A549 (cell line): ENCODE results near the gene MC2R. TPM values are rescaled to one million over a fixed set of nuclear protein-coding genes. Genes with fewer than 3 reads are reported as not detected.

ENCODE experiments used
- ATAC-seq, 2 experiments: fragments of 200-7000 bp in 1 of 2; fragments of >200 bp in 1 of 2; cut with Nextera tagmentation in 1 of 2; cut with Tn5 transposase in 1 of 2; 3 replicates each; pipeline versions ENCODE4 v1.8.0 to v1.9.1; 2018 to 2020; ENCODE audit warnings: mild to moderate bottlenecking in 1 of 2, moderate library complexity in 1 of 2
- CTCF ChIA-PET: fragments of 300-600 bp; sonication (Branson Sonifier 250); formaldehyde crosslinking; extraction: SDS; loops from one replicate; lab custom pipeline; 2021; ENCODE audit warnings: antibody characterized with exemption, inconsistent platforms; lab: Yijun Ruan, JAX
- POLR2A ChIA-PET: fragments of 350-600 bp; formaldehyde crosslinking; extraction: SDS; loops from one replicate; lab custom pipeline; 2021; ENCODE audit warnings: antibody characterized with exemption, inconsistent platforms; lab: Yijun Ruan, JAX
- DNase-seq, 2 experiments: peaks; one replicate each; pipeline versions ENCODE4 v3.0.0 to v3.0.0-alpha.2; 2011 to 2016; ENCODE audit warnings: low read depth in 1 of 2, low spot score in 1 of 2
- FAIRE-seq: peaks from 2 replicates; lab custom pipeline; 2011; peaks lifted over from hg19 to GRCh38; lab: Jason Lieb, UNC
- H3K27ac ChIP-seq, 2 experiments: fragments of >200 bp; sonication (Bioruptor Twin); formaldehyde crosslinking; 3 replicates each; pipeline ENCODE4 v1.5.1; 2016 to 2017
- H3K4me1 ChIP-seq: fragments of >200 bp; sonication (Bioruptor Twin); formaldehyde crosslinking; 3 replicates; pipeline ENCODE4 v1.6.1; 2016
- H3K4me2 ChIP-seq: fragments of >200 bp; sonication (Bioruptor Twin); formaldehyde crosslinking; 3 replicates; pipeline ENCODE4 v1.6.1; 2016
- H3K4me3 ChIP-seq: fragments of >200 bp; sonication (Bioruptor Twin); formaldehyde crosslinking; 3 replicates; pipeline ENCODE4 v1.5.1; 2016
- H3K9me3 ChIP-seq: fragments of >200 bp; sonication (Bioruptor Twin); formaldehyde crosslinking; 3 replicates; pipeline ENCODE4 v1.6.1; 2016
- CBX8 ChIP-seq: fragments of 200-600 bp; sonication (generic); IDR thresholded peaks from 2 replicates; pipeline ENCODE4 v1.6.1; 2016
- CEBPB ChIP-seq, 2 experiments: fragments of >200 bp in 1 of 2; sonication (Bioruptor Twin) in 1 of 2; formaldehyde crosslinking in 1 of 2; IDR thresholded peaks; 2 replicates each; pipeline ENCODE4 v1.6.1; 2012 to 2016
- EHF ChIP-seq: fragments of 250-450 bp; sonication (Bioruptor Pico); IDR thresholded peaks from 2 replicates; pipeline ENCODE4 v1.5.0; 2020; ENCODE audit warnings: mild to moderate bottlenecking
- ELK1 ChIP-seq: fragments of 150-350 bp; IDR thresholded peaks from 2 replicates; pipeline ENCODE4 v1.6.1; 2014; ENCODE audit warnings: low read depth, mild to moderate bottlenecking, low read length
- ESRRA ChIP-seq: fragments of 150-350 bp; IDR thresholded peaks from 2 replicates; pipeline ENCODE4 v1.6.1; 2014; ENCODE audit warnings: mild to moderate bottlenecking, low read length, borderline replicate concordance
- FOSB ChIP-seq: fragments of 250-450 bp; sonication (Bioruptor Pico); IDR thresholded peaks from 2 replicates; pipeline ENCODE4 v1.5.0; 2020; ENCODE audit warnings: mild to moderate bottlenecking, moderate library complexity
- GATA3 ChIP-seq: IDR thresholded peaks from 2 replicates; pipeline ENCODE4 v1.6.1; 2012; ENCODE audit warnings: borderline replicate concordance
- HOXA7 ChIP-seq: fragments of 250-450 bp; sonication (Bioruptor Pico); IDR thresholded peaks from 2 replicates; pipeline ENCODE4 v1.5.0; 2020; ENCODE audit warnings: mild to moderate bottlenecking, moderate library complexity
- JUNB ChIP-seq: fragments of >200 bp; sonication (Bioruptor Twin); formaldehyde crosslinking; IDR thresholded peaks from 2 replicates; pipeline ENCODE4 v1.6.1; 2016
- MYC ChIP-seq: IDR thresholded peaks from 2 replicates; pipeline ENCODE4 v1.6.1; 2012; ENCODE audit warnings: mild to moderate bottlenecking, inconsistent platforms, low read length, improper control_type of control experiment, borderline replicate concordance
- NPAS2 ChIP-seq: fragments of 250-450 bp; sonication (Bioruptor Pico); IDR thresholded peaks from 2 replicates; pipeline ENCODE4 v1.8.0; 2022; ENCODE audit warnings: mild to moderate bottlenecking, moderate library complexity, borderline replicate concordance
- NR3C1 ChIP-seq: fragments of >200 bp; sonication (Bioruptor Twin); formaldehyde crosslinking; IDR thresholded peaks from 3 replicates; pipeline ENCODE4 v1.6.1; 2017
- PHF8 ChIP-seq: fragments of 200-600 bp; sonication (generic); IDR thresholded peaks from 2 replicates; pipeline ENCODE4 v1.6.1; 2016; ENCODE audit warnings: low read depth, mild to moderate bottlenecking, antibody characterized with exemption, moderate library complexity, borderline replicate concordance
- RAD21 ChIP-seq, 2 experiments: fragments of >200 bp in 1 of 2; sonication (Bioruptor Twin) in 1 of 2; formaldehyde crosslinking in 1 of 2; IDR thresholded peaks in 1 of 2; conservative IDR thresholded peaks in 1 of 2; 2 replicates in 1 of 2; 3 replicates in 1 of 2; pipeline ENCODE4 v1.6.1; 2012 to 2018; ENCODE audit warnings: inconsistent platforms in 1 of 2
- RARB ChIP-seq: fragments of 250-450 bp; sonication (Bioruptor Pico); IDR thresholded peaks from 2 replicates; pipeline ENCODE4 v1.8.0; 2021; ENCODE audit warnings: mild to moderate bottlenecking, moderate library complexity
- RNF2 ChIP-seq: fragments of 200-600 bp; sonication (generic); IDR thresholded peaks from 2 replicates; pipeline ENCODE4 v1.6.1; 2016; ENCODE audit warnings: low read depth, mild to moderate bottlenecking, antibody characterized with exemption, moderate library complexity, borderline replicate concordance
- SMC3 ChIP-seq: fragments of >200 bp; sonication (Bioruptor Twin); formaldehyde crosslinking; IDR thresholded peaks from 3 replicates; pipeline ENCODE4 v1.6.1; 2018; ENCODE audit warnings: inconsistent platforms
- SREBF2 ChIP-seq: fragments of 450-650 bp; IDR thresholded peaks from 2 replicates; pipeline ENCODE4 v1.6.1; 2014; ENCODE audit warnings: mild to moderate bottlenecking, moderate library complexity
- WGBS: methylation state at CpG from one replicate; pipeline ENCODE4 v1.1.6; 2017; ENCODE audit errors: missing lambda C conversion rate; 5-methylcytosine and 5-hydroxymethylcytosine counted together
- polyA plus RNA-seq, 4 experiments: library from polyadenylated mRNA; depleted of rRNA in 3 of 4; stranded (reverse); fragments of >200 nt; fragmentation: RNase III in 1 of 4; extraction: RNeasy Plus Mini Kit Qiagen cat#74134 plus additional on column Dnase treatment in 1 of 4; gene quantifications; 2 replicates in 3 of 4; 3 replicates in 1 of 4; pipeline ENCODE4 v1.2.3, GENCODE V29; 2011 to 2017
- TF ChIP-seq, protein P1 (sequence below): IDR thresholded peaks from 2 replicates; pipeline ENCODE4 v1.6.1; 2012; ENCODE audit warnings: low read depth, borderline replicate concordance
- TF ChIP-seq, protein P2 (sequence below): fragments of >200 bp; sonication (Bioruptor Twin); formaldehyde crosslinking; IDR thresholded peaks from 3 replicates; pipeline ENCODE4 v1.5.1; 2016
- TF ChIP-seq, protein P3 (sequence below): fragments of >200 bp; sonication (Bioruptor Twin); formaldehyde crosslinking; IDR thresholded peaks from 3 replicates; pipeline ENCODE4 v1.6.1; 2016

Gene MC2R
- polyA plus RNA-seq, 2 of the 4 experiments (the other 2 are of a cell fraction): not detected

DNA sequence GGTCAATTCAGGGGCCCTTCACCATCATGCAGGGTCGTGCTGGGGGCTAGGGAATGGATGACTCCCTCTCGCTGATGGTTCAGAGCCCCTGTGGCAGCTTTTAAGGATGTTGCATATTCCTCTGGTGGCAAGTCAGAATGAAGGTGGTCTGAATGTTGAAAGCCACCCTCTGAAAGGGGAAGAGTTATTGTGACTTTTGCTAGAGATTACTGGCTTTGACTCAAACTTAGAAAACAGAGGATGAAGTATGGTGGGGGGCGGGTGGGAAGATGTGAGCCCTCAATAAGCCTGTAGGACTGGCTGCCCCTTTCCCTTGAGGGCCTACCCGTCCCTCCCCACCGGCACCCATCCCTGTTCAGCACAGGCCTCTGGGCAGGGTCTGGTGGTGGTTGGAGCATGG is 23.2 kb downstream of the MC2R start:
- H3K4me3 ChIP-seq: no peak overlapping the region
- WGBS: 15% methylated on average over 3 of the region's 5 CpGs
- no peak overlapping the region for H3K4me2 ChIP-seq
- FAIRE-seq (no peak), DNase-seq (no peak), ATAC-seq (no peak)
- POLR2A ChIA-PET: no interaction called here
- TF ChIP-seq, protein P1, sequence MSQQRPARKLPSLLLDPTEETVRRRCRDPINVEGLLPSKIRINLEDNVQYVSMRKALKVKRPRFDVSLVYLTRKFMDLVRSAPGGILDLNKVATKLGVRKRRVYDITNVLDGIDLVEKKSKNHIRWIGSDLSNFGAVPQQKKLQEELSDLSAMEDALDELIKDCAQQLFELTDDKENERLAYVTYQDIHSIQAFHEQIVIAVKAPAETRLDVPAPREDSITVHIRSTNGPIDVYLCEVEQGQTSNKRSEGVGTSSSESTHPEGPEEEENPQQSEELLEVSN: no peak
- TF ChIP-seq, protein P2, sequence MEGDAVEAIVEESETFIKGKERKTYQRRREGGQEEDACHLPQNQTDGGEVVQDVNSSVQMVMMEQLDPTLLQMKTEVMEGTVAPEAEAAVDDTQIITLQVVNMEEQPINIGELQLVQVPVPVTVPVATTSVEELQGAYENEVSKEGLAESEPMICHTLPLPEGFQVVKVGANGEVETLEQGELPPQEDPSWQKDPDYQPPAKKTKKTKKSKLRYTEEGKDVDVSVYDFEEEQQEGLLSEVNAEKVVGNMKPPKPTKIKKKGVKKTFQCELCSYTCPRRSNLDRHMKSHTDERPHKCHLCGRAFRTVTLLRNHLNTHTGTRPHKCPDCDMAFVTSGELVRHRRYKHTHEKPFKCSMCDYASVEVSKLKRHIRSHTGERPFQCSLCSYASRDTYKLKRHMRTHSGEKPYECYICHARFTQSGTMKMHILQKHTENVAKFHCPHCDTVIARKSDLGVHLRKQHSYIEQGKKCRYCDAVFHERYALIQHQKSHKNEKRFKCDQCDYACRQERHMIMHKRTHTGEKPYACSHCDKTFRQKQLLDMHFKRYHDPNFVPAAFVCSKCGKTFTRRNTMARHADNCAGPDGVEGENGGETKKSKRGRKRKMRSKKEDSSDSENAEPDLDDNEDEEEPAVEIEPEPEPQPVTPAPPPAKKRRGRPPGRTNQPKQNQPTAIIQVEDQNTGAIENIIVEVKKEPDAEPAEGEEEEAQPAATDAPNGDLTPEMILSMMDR: no peak
- no peak for TF ChIP-seq RARB (CRISPR knock-in tag)
- TF ChIP-seq EHF (CRISPR knock-in tag): no peak
- TF ChIP-seq MYC: no peak
- CTCF ChIA-PET: no interaction called here
- no peaks in the 10 kb centered on the region for H3K4me1 ChIP-seq
- no peaks in the 10 kb centered on the region for H3K9me3 ChIP-seq
- H3K27ac ChIP-seq: no peak overlapping the region

DNA sequence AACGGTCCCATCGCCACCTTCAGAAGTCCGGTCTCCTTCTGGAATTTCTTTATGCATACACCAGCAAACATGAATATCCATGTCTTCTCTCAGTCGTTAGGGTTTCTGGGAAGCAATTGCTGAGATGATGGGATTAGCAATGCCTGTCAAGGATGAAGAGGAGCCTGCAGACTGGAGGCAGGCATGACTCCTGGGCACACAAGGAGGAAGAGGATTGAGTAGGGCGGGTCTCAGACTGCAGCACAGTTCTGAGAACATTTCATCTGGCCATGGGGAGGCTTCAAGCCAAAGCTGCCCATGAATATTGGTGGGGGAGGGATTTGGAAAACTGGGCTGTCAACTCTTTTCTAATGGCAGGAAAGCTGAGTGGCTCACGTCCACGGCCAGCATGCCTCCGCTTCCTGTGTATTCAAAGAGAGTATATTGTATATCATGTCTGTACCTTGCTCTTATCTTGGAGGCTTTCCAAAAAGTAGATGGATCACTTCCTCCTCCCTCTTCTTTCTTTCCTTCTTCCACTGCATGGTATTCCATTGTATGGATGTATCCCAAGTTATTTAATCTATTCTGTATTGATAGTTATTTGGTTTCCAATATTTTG is 24.5 kb downstream of the MC2R start:
- Histone ChIP-seq H3K27ac (no peak overlapping the region), H3K4me1 (no peaks in the 10 kb centered on the region), H3K4me2 (no peak overlapping the region), H3K9me3 (no peaks in the 10 kb centered on the region), H3K4me3 (no peak overlapping the region)
- ChIA-PET POLR2A (no interaction called here), CTCF (no interaction called here)
- FAIRE-seq (no peak), DNase-seq (no peak), ATAC-seq (no peak)
- TF ChIP-seq RARB (CRISPR knock-in tag): no peak
- TF ChIP-seq RAD21 (conservative IDR thresholded peaks at IDR 0.05 in 1 of 2, IDR thresholded peaks at IDR 0.05 in 1 of 2): no peak
- no peak for TF ChIP-seq ESRRA
- TF ChIP-seq NR3C1: no peak
- TF ChIP-seq HOXA7 (CRISPR knock-in tag): no peak
- no peak for TF ChIP-seq GATA3
- no peak for TF ChIP-seq FOSB (CRISPR knock-in tag)
- no peak for TF ChIP-seq MYC
- TF ChIP-seq RNF2: no peak
- TF ChIP-seq NPAS2 (CRISPR knock-in tag): no peak
- no peak for TF ChIP-seq JUNB
- no peak for TF ChIP-seq CEBPB (IDR thresholded peaks at IDR 0.05)
- no peak for TF ChIP-seq PHF8
- TF ChIP-seq, protein P1: no peak
- TF ChIP-seq SREBF2: no peak
- TF ChIP-seq, protein P3, sequence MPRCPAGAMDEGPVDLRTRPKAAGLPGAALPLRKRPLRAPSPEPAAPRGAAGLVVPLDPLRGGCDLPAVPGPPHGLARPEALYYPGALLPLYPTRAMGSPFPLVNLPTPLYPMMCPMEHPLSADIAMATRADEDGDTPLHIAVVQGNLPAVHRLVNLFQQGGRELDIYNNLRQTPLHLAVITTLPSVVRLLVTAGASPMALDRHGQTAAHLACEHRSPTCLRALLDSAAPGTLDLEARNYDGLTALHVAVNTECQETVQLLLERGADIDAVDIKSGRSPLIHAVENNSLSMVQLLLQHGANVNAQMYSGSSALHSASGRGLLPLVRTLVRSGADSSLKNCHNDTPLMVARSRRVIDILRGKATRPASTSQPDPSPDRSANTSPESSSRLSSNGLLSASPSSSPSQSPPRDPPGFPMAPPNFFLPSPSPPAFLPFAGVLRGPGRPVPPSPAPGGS: no peak
- TF ChIP-seq SMC3: no peak
- no peak for TF ChIP-seq ELK1
- no peak for TF ChIP-seq CBX8
- 32% methylated on average over 8 of the region's 8 CpGs for WGBS
